Glutamatergic neuron (in vitro differentiated cells): ENCODE results near the gene SMCO4. TPM values are rescaled to one million over a fixed set of nuclear protein-coding genes. Genes with fewer than 3 reads are reported as not detected.
A peak's percentile ranks its signal among the peaks of the same experiment; 100 is the strongest.

Experiments used
- DNase-seq: peaks from one replicate; pipeline ENCODE4 v3.0.0; 2022
- H3K27ac Mint-ChIP-seq: one replicate; pipeline ENCODE4 v1.8.0; 2020; ENCODE audit warnings: mild to moderate bottlenecking, mixed read lengths, inconsistent platforms; ENCODE audit not compliant: unreplicated experiment
- H3K27me3 Mint-ChIP-seq: one replicate; pipeline ENCODE4 v1.8.0; 2020; ENCODE audit warnings: mild to moderate bottlenecking, moderate library complexity, mixed read lengths, inconsistent platforms; ENCODE audit not compliant: unreplicated experiment
- H3K36me3 Mint-ChIP-seq: one replicate; pipeline ENCODE4 v1.8.0; 2020; ENCODE audit warnings: mild to moderate bottlenecking, mixed read lengths, inconsistent platforms; ENCODE audit not compliant: unreplicated experiment
- H3K4me1 Mint-ChIP-seq: one replicate; pipeline ENCODE4 v1.8.0; 2020; ENCODE audit warnings: mild to moderate bottlenecking, low read depth, mixed read lengths, inconsistent platforms; ENCODE audit not compliant: unreplicated experiment
- H3K4me3 Mint-ChIP-seq: one replicate; pipeline ENCODE4 v1.8.0; 2020; ENCODE audit warnings: mild to moderate bottlenecking, mixed read lengths, inconsistent platforms; ENCODE audit not compliant: unreplicated experiment
- H3K9me3 Mint-ChIP-seq: one replicate; pipeline ENCODE4 v1.8.0; 2020; ENCODE audit warnings: mild to moderate bottlenecking, moderate library complexity, mixed read lengths, inconsistent platforms; ENCODE audit not compliant: unreplicated experiment
- CTCF ChIP-seq: fragments of 200-600 bp; sonication (generic); IDR thresholded peaks from one replicate; pipeline ENCODE4 v1.5.0; 2021; ENCODE audit not compliant: partially characterized antibody, unreplicated experiment
- total RNA-seq: library from RNA; stranded (reverse); fragmentation: NEBNext Ultra II Directional; extraction: Animal tissue kit (Norgen Biotek cat#: 25700); gene quantifications from one replicate; pipeline ENCODE4 v1.2.1, GENCODE V29; 2021; ENCODE audit not compliant: unreplicated experiment

SMCO4 gene
- total RNA-seq, 1 donor from 2014 or later = 3.0 TPM

GRCh38 chr11:93548679-93549319 is 5.6 kb upstream of the SMCO4 start:
- no peaks in the 10 kb centered on the region for H3K36me3 Mint-ChIP-seq
- no peaks in the 10 kb centered on the region for H3K9me3 Mint-ChIP-seq
- TF ChIP-seq CTCF = no peak
- H3K4me3 Mint-ChIP-seq = no peak overlapping the region
- DNase-seq = no peak
- H3K27me3 Mint-ChIP-seq = no peaks in the 10 kb centered on the region
- H3K4me1 Mint-ChIP-seq = no peaks in the 10 kb centered on the region
- H3K27ac Mint-ChIP-seq = no peak overlapping the region

- no peaks in the 10 kb centered on the region for H3K4me1 Mint-ChIP-seq
- H3K36me3 Mint-ChIP-seq = no peaks in the 10 kb centered on the region
- no peak overlapping the region for H3K4me3 Mint-ChIP-seq
- no peak for TF ChIP-seq CTCF
- H3K9me3 Mint-ChIP-seq = peaks cover 4% of the 10 kb centered on the region
- no peak overlapping the region for H3K27ac Mint-ChIP-seq
- no peaks in the 10 kb centered on the region for H3K27me3 Mint-ChIP-seq
- no peak for DNase-seq
Observed at GRCh38 chr11:93547773-93548172, 4.6 kb upstream of the SMCO4 start.

GRCh38 chr11:93547028-93547427 is 3.8 kb upstream of the SMCO4 start:
- H3K27ac Mint-ChIP-seq = no peak overlapping the region
- no peaks in the 10 kb centered on the region for H3K36me3 Mint-ChIP-seq
- H3K4me3 Mint-ChIP-seq = no peak overlapping the region
- H3K4me1 Mint-ChIP-seq = no peaks in the 10 kb centered on the region
- TF ChIP-seq CTCF = no peak
- peaks cover 4% of the 10 kb centered on the region for H3K9me3 Mint-ChIP-seq
- H3K27me3 Mint-ChIP-seq = no peaks in the 10 kb centered on the region
- no peak for DNase-seq

- no peak overlapping the region for H3K4me3 Mint-ChIP-seq
- DNase-seq = no peak
- H3K36me3 Mint-ChIP-seq = no peaks in the 10 kb centered on the region
- no peaks in the 10 kb centered on the region for H3K4me1 Mint-ChIP-seq
- no peak for TF ChIP-seq CTCF
- H3K27me3 Mint-ChIP-seq = no peaks in the 10 kb centered on the region
- peaks cover 4% of the 10 kb centered on the region for H3K9me3 Mint-ChIP-seq
- H3K27ac Mint-ChIP-seq = no peak overlapping the region
Observed at GRCh38 chr11:93545566-93545965, 2.4 kb upstream of the SMCO4 start.

GRCh38 chr11:93542811-93543229 is 371 bp downstream of the SMCO4 start:
- H3K4me1 Mint-ChIP-seq = peaks cover 2% of the 10 kb centered on the region
- peaks cover 4% of the 10 kb centered on the region for H3K9me3 Mint-ChIP-seq
- H3K4me3 Mint-ChIP-seq = peak overlapping the region; percentile 82
- no peak for TF ChIP-seq CTCF
- H3K27ac Mint-ChIP-seq = no peak overlapping the region
- no peaks in the 10 kb centered on the region for H3K36me3 Mint-ChIP-seq
- no peaks in the 10 kb centered on the region for H3K27me3 Mint-ChIP-seq
- DNase-seq = peak; percentile 54
